Bone marrow (tissue), 2 donors: ENCODE results near the gene TRAF3IP1.
"Not testable (repeated sequence)": the region's sequence is repeated elsewhere in the genome, so short reads cannot be mapped to it uniquely, and the experiment has no call there.

Source experiments
- DNase-seq, 2 donors: peaks; one replicate each; lab custom pipeline; 2025; lab: John Stamatoyannopoulos, UW

Gene TRAF3IP1

GRCh38 chr2:238288650-238289573 lies 31.4 kb upstream of the TRAF3IP1 start:
- DNase-seq, result peak; percentile 86 to 93

GRCh38 chr2:238289574-238289973 lies 30.7 kb upstream of the TRAF3IP1 start:
- no peak for DNase-seq

GRCh38 chr2:238290091-238290509 lies 30.2 kb upstream of the TRAF3IP1 start:
- no peak for DNase-seq

- DNase-seq, result no peak
These were observed 29.4 kb upstream of the TRAF3IP1 start for GRCh38 chr2:238290715-238291549.

- DNase-seq, result no peak
These were observed 28.6 kb upstream of the TRAF3IP1 start for GRCh38 chr2:238291550-238292281.

DNA sequence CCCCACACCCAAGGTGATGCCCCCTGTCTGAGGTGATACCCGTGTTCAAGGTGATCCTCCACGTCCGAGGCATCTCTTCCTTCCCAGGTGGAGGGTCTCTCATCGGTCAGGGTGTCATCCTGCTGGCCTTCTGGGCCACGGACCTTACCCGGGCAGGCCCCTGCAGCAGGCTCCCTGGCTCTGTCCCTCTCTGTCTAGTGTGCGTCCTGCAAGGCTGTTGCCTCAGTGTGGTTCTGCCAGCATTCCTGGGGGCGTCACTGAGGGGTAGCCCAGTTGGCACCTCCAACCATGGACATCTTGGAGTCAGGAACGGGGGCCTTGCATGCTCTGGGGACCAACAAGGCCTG lies 26.3 kb upstream of the TRAF3IP1 start:
- no peak for DNase-seq

DNA sequence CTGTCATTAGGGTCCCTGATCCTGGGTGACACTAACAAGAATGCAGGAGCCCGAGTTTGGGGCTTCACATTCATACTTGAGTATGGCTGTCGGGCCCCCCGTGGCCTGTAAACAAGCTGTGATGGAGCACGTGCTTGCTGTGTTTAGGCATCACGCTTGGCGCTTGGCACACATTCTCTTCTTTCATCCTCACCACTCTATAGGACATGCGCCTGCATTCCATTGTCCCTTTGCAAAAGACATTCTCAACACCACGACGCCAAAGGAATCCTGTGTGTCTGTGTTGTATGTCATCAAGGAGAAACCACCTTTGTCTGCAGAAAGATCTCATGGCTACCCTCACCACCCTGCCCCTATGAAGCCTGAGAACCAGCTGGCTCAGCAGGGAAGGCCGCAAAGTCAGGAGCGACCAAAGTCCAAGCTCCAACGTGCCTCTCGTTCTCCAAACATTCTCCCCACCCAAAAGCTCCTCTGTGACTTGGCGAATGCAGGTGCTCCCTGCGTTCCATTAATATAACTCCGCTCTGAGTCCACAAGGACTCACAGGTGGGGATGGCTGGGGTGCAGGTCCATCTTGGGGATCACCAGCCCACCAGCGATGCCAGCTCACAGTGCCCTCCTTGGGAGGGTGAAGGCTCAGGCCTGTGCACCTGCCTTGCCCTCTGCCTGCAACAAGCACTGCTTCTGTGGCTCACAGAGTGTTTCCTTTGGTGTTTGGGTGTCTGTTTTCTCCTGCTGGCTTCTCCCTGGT lies 25.8 kb upstream of the TRAF3IP1 start:
- no peak for DNase-seq

DNA sequence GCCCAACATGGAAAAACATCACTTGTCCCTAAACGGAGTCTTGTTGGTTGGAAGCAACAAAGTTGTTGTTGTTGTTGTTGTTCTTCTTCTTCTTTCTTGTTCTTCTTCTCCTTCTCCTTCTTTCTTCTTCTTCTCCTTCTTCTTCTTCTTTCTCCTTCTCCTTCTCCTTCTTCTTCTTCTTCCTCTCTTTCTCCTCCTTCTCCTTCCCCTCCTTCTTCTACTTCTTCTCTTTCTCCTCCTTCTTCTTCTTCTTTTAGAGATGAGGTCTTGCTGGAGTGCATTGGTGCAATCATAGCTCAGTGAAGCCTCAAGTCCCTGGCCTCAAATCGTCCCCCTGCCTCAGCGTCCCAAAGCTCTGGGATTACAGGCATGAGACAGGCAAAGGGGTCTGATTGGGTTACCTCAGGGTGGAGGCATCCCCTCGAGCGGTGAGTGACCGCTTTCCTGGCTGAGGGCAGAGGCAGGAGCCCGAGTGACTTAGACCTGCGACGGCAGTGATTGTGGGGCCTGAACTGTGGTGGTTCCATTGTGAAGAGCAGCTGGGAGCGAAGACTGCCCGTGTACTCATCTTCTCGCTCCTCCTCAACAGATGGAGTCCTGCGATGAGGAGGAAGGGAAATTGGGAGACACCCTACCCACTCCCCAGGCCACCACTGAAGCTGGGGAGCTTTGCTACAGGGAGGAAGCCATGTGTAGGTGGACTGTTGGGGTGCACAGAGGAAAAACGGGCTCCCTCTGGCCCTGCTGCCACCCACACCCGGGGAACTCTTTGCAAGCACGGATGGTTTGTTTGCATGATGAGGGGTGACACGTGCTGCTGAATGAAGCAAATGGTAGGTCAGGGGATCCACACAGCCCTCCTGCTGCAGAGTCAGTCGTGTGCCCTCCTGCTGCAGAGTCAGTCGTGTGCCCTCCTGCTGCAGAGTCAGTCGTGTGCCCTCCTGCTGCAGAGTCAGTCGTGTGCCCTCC lies 24.9 kb upstream of the TRAF3IP1 start:
- no peak for DNase-seq

DNA sequence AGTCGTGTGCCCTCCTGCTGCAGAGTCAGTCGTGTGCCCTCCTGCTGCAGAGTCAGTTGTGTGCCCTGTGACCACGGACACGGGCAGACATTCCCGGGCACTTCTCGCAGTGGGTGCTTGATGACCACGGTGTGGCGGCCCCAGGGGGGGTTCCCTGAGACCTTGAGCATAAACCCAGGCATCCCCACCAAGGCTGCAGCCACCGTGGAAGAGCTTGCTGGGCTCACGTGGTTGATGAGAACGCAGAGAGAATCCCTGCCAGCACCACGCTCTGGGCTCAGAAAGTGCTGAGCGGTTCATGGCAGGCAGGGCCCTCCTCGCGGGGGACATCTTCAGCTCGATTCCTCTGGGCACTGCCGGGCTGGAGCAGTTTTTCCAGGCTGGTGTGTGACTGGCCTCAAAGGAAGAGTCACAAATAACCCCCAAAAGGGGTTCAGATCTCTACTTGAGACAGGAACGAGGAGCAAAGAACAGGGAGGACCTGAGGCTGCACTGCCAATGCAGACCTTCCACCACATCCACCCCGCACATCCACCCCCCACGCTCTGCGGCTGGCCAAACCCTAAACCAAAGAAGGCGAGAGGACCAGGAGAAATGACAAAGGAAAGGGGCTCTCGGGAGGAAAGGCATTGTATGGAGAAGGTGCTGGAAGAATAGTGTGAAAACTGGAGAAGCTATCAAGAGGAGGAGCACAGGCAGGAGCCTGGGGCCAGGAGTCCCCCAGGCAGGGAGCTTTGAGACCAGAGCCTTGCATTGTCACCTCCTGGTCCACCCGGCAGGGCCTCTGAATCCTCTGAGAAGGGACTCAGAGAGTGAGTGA lies 23.5 kb upstream of the TRAF3IP1 start:
- no peak for DNase-seq

DNA sequence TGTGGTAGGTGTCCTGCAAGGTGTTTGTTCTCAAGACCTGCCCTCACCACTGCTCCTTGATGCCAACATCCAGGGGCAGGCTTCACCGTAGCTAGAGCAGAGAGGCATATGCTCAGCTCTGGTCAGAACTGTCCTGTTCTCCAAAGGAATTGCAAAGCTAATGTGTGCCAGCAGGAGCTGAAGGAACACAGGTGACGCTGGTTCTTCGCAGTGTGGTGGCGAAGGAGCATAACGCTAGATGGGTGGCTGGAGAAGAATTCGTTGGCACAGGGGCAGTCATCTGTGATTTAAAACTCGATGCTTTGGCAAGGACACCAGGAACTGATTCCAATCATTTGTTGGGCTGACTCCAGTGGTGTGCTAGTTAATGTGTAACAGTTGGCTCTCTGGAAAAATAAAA lies 20.5 kb upstream of the TRAF3IP1 start:
- DNase-seq, result no peak

DNA sequence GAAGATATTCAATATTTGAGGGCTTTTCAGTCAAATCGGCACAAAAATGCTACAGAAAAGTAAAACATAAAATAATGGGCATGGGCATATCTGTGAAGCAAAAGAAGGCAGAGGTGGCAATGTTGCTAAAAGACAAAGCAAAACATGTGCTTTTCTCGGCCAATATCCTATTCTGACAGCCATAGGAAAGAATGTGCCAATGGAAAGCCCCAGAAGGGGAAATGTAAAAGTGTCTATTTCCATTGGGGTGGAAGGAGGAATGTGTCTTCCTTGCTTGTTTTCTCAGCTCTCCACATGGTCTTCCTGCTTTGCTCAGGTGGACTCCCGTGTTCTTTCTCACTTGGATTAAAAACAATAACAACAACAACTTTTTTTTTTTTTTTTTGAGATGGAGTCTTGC lies 18.2 kb upstream of the TRAF3IP1 start:
- no peak for DNase-seq

DNA sequence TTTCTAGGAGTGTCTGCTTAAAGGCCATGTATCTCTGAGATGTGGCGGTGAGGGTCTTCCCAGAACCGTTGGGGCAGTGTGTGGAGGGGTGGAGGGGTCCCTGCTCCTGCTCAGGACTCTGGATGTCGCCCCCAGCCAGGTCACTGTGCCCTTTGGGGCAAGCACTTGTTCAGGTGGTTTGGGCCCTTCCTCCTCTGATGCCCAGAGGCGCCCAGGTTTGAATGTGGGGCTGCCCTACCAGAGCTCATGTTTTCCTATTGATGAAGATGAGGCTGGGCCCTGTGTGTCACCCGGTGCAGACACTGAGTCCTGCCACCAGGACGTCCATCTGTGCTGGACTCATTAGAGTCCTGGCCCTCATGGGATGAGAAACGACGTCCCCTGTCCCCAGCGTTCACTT lies 17.6 kb upstream of the TRAF3IP1 start:
- DNase-seq, result no peak

DNA sequence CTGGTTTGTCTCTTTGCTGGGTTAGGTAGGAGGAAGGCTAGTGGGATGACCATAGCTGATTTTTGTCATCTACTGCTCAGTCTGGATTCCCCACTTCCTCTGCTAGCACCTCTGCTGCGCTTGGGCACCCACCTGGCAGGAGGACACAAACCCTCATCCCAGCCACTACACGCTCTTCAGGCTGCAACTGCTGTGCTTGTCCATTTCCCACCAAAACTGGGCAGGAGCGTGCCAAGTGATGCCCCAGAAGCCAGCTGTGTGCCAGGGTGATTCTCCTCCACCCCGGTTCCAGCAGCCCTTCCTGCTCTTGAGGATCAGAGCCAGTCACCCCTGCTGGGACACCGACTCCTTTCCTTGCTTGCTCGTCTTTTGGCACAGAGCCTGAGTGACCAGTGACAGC lies 16.2 kb upstream of the TRAF3IP1 start:
- DNase-seq, result no peak

DNA sequence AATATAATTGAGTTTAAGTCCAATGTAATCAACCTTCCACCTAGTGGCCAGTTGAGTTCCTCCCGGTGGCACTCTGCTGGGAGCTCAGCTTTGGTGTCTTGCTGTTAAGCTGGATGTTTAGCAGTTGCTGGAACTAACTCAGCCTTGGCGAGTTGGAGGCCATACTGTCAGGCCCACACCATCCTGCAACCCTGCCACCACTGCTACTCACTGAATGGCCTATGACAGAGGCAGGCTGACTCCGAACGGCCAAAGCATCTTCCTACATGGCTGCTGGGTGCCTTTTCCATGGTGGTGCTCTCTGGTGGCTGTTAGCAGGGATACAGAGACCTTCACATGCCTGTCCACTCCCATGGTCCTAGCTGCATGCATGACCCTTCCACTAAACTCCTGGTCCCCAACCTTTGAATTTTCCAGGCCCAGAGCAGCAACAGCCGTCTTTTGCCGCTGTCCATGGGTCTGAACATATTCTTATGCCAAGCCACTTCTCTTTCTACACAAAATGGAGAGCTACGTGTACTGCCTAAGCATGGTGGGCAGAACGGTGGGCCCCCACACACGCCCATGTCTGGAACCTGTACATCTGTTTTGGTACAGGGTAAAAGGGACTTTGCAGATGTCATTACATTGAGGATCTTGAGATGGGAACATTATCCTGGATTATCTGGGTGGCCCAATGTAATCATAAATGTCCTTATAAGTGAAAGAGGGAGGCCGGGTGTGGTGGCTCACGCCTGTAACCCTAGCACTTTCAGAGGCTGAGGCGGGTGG lies 15.0 kb upstream of the TRAF3IP1 start:
- no peak for DNase-seq

- DNase-seq, result no peak
These were observed 14.2 kb upstream of the TRAF3IP1 start for GRCh38 chr2:238305965-238306671.

- DNase-seq, result no peak
These were observed 13.7 kb upstream of the TRAF3IP1 start for GRCh38 chr2:238306672-238306998.

- DNase-seq, result no peak
These were observed 12.1 kb upstream of the TRAF3IP1 start for GRCh38 chr2:238308177-238308576.

DNA sequence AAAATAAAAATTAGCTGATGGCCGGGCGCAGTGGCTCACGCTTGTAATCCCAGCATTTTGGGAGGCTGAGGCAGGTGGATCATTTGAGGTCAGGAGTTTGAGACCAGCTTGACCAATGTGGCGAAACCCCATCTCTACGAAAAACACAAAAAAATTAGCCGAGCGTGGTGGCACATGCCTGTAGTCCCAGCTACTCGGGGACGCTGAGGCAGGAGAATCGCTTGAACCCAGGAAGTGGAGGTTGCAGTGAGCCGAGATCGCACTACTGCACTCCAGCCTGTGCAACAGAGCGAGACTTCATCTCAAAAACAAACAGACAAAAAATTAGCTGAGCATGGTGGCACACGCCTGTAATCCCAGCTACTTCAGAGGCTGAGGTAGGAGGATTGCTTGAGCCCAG lies 9.6 kb upstream of the TRAF3IP1 start:
- not testable (repeated sequence) for DNase-seq
